Measurements from ENCODE around the gene PIP5K1B.

DNA sequence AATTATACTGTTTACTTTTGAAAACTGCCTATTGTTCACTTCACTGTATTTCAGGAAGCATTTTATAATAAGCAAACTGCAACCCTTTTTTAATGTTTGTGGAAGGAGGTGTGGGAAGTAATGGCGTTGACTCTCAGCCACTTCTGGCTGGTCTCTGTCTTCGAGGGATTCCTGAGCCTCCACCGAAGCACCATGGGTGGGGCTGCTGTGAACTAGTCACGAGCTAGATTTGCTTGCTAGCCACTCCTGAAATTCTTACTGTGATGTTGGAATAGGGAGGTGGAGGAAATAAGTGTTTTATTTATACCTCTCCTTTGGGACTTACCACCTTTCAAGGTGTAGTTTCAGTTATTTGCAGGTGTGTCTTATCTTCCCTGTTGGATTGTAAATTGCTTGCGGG is 26.8 kb downstream of the PIP5K1B start:
- TF ChIP-seq JUN (CRISPR knock-in tag; IDR thresholded peaks at IDR 0.05) (no peak), NPAS2 (CRISPR knock-in tag; IDR thresholded peaks at IDR 0.05; ENCODE audit: borderline replicate concordance) (no peak), NR2C2 (CRISPR knock-in tag; IDR thresholded peaks at IDR 0.05; ENCODE audit: borderline replicate concordance) (no peak), ZNF274 (CRISPR knock-in tag; IDR thresholded peaks at IDR 0.05) (no peak), ZFP36L2 (CRISPR knock-in tag; IDR thresholded peaks at IDR 0.05) (no peak), EZH2 (conservative IDR thresholded peaks at IDR 0.05; ENCODE audit: low read depth, low read length) (no peak), ZNF75D (CRISPR knock-in tag; IDR thresholded peaks at IDR 0.05; ENCODE audit: borderline replicate concordance) (no peak), NR0B2 (CRISPR knock-in tag; IDR thresholded peaks at IDR 0.05) (no peak), ZFP41 (CRISPR knock-in tag; IDR thresholded peaks at IDR 0.05; ENCODE audit: borderline replicate concordance) (no peak)
- TF ChIP-seq, protein P1, sequence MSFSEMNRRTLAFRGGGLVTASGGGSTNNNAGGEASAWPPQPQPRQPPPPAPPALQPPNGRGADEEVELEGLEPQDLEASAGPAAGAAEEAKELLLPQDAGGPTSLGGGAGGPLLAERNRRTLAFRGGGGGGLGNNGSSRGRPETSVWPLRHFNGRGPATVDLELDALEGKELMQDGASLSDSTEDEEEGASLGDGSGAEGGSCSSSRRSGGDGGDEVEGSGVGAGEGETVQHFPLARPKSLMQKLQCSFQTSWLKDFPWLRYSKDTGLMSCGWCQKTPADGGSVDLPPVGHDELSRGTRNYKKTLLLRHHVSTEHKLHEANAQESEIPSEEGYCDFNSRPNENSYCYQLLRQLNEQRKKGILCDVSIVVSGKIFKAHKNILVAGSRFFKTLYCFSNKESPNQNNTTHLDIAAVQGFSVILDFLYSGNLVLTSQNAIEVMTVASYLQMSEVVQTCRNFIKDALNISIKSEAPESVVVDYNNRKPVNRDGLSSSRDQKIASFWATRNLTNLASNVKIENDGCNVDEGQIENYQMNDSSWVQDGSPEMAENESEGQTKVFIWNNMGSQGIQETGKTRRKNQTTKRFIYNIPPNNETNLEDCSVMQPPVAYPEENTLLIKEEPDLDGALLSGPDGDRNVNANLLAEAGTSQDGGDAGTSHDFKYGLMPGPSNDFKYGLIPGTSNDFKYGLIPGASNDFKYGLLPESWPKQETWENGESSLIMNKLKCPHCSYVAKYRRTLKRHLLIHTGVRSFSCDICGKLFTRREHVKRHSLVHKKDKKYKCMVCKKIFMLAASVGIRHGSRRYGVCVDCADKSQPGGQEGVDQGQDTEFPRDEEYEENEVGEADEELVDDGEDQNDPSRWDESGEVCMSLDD (CRISPR knock-in tag; IDR thresholded peaks at IDR 0.05; ENCODE audit: borderline replicate concordance): no peak
